GM10248 (cell line): Measurements from ENCODE around the gene UXS1.

Experiments used
- CTCF ChIA-PET: fragments of 300-600 bp; sonication (Branson Sonifier 250); formaldehyde crosslinking; extraction: SDS; loops from one replicate; lab custom pipeline; 2021; ENCODE audit warnings: antibody characterized with exemption; lab: Yijun Ruan, JAX
- POLR2A ChIA-PET: fragments of 350-650 bp; sonication (Branson Sonifier 250); formaldehyde crosslinking; extraction: SDS; loops from one replicate; lab custom pipeline; 2020; ENCODE audit warnings: antibody characterized with exemption; lab: Yijun Ruan, JAX
- DNase-seq: peaks from one replicate; pipeline ENCODE4 v3.0.0; 2012; ENCODE audit errors: extremely low spot score
- TF ChIP-seq, protein P1 (sequence below): IDR thresholded peaks from 2 replicates; pipeline ENCODE4 v1.5.1; 2012; ENCODE audit warnings: mild to moderate bottlenecking, low read depth; ENCODE audit errors: extremely low read depth, missing control alignments, control extremely low read depth

Gene UXS1

DNA sequence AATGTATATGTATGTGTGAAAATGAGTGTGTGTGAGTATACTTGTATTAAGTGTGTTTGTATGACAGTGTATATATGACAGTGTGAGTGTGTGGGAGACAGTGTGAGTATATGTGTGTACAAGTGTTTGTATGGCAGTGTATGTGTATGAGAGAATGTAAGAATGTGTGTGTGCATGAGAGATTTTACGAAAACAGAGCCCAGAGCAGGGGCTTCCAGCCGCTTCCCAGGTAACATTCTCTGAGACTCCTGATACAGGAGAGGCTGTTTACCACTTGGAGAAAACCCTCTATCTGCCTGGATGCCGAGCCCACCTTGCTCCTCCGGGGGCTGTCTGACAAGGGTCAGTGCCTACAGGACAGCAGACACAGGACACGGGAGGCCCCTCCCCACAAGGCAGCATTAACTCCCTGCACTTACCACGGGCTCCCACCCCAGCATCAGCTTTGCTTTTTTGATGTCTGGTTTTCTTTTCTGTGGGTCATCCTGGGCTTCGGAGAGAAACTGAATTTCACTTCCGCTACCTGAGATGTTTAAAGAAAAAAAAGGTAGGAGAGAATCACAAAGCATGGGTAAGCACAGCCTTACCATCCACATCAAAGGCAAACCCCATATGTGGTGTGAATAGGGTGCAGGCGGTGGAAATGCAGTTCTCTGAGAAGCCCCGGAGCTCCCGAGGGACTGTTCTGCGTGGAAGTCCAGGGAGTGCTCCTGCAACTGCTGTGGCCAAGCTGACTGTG, 97.6 kb downstream of the UXS1 start:
- no peak for DNase-seq
- CTCF ChIA-PET: interaction anchor here (1.9 kb wide), 1 partner anchor 10 kb away, joined by 7 read pairs; no protein-coding TSS in a partner anchor
- TF ChIP-seq, protein P1, sequence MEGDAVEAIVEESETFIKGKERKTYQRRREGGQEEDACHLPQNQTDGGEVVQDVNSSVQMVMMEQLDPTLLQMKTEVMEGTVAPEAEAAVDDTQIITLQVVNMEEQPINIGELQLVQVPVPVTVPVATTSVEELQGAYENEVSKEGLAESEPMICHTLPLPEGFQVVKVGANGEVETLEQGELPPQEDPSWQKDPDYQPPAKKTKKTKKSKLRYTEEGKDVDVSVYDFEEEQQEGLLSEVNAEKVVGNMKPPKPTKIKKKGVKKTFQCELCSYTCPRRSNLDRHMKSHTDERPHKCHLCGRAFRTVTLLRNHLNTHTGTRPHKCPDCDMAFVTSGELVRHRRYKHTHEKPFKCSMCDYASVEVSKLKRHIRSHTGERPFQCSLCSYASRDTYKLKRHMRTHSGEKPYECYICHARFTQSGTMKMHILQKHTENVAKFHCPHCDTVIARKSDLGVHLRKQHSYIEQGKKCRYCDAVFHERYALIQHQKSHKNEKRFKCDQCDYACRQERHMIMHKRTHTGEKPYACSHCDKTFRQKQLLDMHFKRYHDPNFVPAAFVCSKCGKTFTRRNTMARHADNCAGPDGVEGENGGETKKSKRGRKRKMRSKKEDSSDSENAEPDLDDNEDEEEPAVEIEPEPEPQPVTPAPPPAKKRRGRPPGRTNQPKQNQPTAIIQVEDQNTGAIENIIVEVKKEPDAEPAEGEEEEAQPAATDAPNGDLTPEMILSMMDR: no peak
- POLR2A ChIA-PET: no interaction called here

- CTCF ChIA-PET: interaction anchor here (0.8 kb wide), 1 partner anchor 9 kb away, joined by 3 read pairs; no protein-coding TSS in a partner anchor
- DNase-seq: no peak
- TF ChIP-seq, protein P1: no peak
- POLR2A ChIA-PET: no interaction called here
Measured at GRCh38 chr2:106095478-106096298, 98.4 kb downstream of the UXS1 start.

GRCh38 chr2:106094131-106094841, 99.8 kb downstream of the UXS1 start:
- CTCF ChIA-PET: interaction anchor here (1.7 to 3.0 kb wide), 2 partner anchors 10 kb away, joined by 3 to 8 read pairs; no protein-coding TSS in a partner anchor

DNA sequence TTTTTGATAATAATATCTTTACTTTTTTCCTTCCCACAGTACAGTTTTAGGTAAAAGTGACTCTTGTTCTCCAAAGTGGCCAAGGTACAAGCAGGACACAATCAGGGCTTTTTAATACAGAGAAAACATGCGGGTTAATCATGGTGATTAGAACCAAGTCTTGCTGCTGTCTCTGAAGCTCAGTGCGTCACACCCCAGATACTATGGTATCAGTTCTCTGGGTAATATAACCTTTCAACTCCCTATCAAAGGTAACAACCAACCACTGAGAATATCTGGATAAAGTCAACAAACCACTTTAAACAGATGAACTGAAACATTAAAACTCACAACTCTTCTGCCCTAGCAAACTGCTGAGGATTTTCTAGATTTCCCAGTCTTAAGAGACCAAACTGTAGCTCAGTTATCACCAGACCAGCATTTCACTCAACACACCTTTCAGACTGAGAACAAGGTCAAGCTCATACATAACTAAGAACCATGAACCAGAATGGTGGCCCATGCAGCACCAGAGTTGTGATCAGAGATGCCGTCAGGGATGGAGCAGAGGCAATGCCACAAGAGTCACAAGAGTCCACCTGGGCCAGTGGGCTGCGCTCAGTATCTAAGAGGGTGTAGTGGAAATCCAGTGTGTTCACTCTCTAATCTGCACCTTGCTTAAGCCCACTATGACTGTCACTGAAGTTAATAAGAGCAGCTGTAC, 103.0 kb downstream of the UXS1 start:
- TF ChIP-seq, protein P1: no peak
- CTCF ChIA-PET: interaction anchor here (2.2 kb wide), 1 partner anchor 14 kb away, joined by 12 read pairs; no protein-coding TSS in a partner anchor
- DNase-seq: no peak
- POLR2A ChIA-PET: no interaction called here

More at GRCh38 chr2:106094131-106094841, 99.8 kb downstream of the UXS1 start:
- no peak for DNase-seq
- TF ChIP-seq, protein P1: no peak
- POLR2A ChIA-PET: no interaction called here

DNA sequence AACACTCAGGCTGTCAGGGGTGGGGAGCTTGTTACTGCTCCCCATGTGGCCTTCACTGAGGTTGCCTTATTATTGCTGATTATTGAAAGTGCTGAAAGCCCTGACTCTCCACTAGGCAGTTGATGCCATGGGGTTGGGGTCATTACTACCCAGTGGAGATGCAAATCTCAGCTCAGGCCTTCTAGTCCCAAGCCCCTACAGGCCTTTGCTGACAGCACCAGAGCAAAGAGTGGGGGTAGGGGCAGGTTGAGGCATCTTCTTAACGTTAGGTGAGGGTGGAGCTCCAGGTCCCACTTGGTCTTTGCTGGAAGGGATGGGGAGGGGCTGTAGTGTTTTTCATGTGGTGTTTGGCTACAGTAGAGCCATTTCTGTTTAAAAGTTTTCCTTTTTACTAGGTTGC, 104.5 kb downstream of the UXS1 start:
- CTCF ChIA-PET: interaction anchor here (1.0 kb wide), 1 partner anchor 15 kb away, joined by 4 read pairs; no protein-coding TSS in a partner anchor

More for the DNA sequence above, 104.5 kb downstream of the UXS1 start:
- no peak for DNase-seq
- POLR2A ChIA-PET: no interaction called here
- TF ChIP-seq, protein P1: no peak
